Neural crest cell (in vitro differentiated cells): ENCODE measurements around the gene ST7. TPM values are rescaled to one million over a fixed set of nuclear protein-coding genes. Genes with fewer than 3 reads are reported as not detected.
A peak's percentile ranks its signal among the peaks of the same experiment; 100 is the strongest.
"Not testable (repeated sequence)": the region's sequence is repeated elsewhere in the genome, so short reads cannot be mapped to it uniquely, and the experiment has no call there.

Experiments used
- DNase-seq: peaks from one replicate; pipeline ENCODE4 v3.0.0; 2021; ENCODE audit warnings: low read depth, mixed read lengths, low spot score
- H3K27ac Mint-ChIP-seq: one replicate; pipeline ENCODE4 v1.8.0; 2021; ENCODE audit warnings: mild to moderate bottlenecking, mixed read lengths; ENCODE audit not compliant: unreplicated experiment
- H3K27me3 Mint-ChIP-seq: 2 replicates; pipeline ENCODE4 v1.8.0; 2021; ENCODE audit warnings: low read depth, mild to moderate bottlenecking, mixed read lengths
- H3K36me3 Mint-ChIP-seq: 2 replicates; pipeline ENCODE4 v1.8.0; 2021; ENCODE audit warnings: low read depth, mild to moderate bottlenecking, mixed read lengths
- H3K4me1 Mint-ChIP-seq: 2 replicates; pipeline ENCODE4 v1.8.0; 2021; ENCODE audit warnings: mixed read lengths
- H3K4me3 Mint-ChIP-seq: one replicate; pipeline ENCODE4 v1.8.0; 2021; ENCODE audit warnings: mild to moderate bottlenecking, mixed read lengths
- H3K9me3 Mint-ChIP-seq: 2 replicates; pipeline ENCODE4 v1.8.0; 2021; ENCODE audit warnings: mixed read lengths
- total RNA-seq: library from RNA; stranded (reverse); gene quantifications from 2 replicates; pipeline ENCODE4 v1.2.1, GENCODE V29; 2021
- TF ChIP-seq, protein P1 (sequence below): fragments of 200-600 bp; sonication (generic); conservative IDR thresholded peaks from 2 replicates; pipeline ENCODE4 v1.5.0; 2021; ENCODE audit warnings: antibody characterized with exemption, mild to moderate bottlenecking

The ST7 gene
- total RNA-seq, 1 donor from 2014 or later, result 22.4 TPM

DNA sequence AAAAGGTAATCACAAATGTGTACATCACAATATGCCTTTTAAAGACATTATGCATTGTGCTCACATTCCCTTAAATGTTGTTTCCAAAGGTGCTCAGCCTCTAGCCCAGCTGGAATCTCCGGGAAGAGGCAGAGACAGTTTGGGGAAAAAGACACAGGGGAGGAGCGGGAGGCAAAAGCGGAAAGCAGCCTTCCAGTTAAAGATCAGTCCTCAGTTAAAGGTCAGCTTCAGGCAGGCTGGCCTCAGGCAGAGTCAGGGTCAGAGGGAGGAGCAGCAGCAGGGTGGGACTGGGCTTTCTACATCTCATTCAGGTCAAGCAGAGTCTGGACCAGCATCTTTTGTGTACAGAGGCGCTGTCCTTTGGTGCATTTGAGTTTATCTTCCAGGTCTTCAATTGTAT lies 18.6 kb downstream of the ST7 start:
- TF ChIP-seq, protein P1, sequence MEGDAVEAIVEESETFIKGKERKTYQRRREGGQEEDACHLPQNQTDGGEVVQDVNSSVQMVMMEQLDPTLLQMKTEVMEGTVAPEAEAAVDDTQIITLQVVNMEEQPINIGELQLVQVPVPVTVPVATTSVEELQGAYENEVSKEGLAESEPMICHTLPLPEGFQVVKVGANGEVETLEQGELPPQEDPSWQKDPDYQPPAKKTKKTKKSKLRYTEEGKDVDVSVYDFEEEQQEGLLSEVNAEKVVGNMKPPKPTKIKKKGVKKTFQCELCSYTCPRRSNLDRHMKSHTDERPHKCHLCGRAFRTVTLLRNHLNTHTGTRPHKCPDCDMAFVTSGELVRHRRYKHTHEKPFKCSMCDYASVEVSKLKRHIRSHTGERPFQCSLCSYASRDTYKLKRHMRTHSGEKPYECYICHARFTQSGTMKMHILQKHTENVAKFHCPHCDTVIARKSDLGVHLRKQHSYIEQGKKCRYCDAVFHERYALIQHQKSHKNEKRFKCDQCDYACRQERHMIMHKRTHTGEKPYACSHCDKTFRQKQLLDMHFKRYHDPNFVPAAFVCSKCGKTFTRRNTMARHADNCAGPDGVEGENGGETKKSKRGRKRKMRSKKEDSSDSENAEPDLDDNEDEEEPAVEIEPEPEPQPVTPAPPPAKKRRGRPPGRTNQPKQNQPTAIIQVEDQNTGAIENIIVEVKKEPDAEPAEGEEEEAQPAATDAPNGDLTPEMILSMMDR, result no peak
- peak overlapping the region; percentile 36 for H3K27ac Mint-ChIP-seq
- peaks cover 2% of the 10 kb centered on the region for H3K36me3 Mint-ChIP-seq
- DNase-seq, result no peak
- no peak overlapping the region for H3K4me3 Mint-ChIP-seq
- H3K9me3 Mint-ChIP-seq, result peaks cover 3% of the 10 kb centered on the region
- peaks cover 40% of the 10 kb centered on the region for H3K4me1 Mint-ChIP-seq
- H3K27me3 Mint-ChIP-seq, result no peaks in the 10 kb centered on the region

DNA sequence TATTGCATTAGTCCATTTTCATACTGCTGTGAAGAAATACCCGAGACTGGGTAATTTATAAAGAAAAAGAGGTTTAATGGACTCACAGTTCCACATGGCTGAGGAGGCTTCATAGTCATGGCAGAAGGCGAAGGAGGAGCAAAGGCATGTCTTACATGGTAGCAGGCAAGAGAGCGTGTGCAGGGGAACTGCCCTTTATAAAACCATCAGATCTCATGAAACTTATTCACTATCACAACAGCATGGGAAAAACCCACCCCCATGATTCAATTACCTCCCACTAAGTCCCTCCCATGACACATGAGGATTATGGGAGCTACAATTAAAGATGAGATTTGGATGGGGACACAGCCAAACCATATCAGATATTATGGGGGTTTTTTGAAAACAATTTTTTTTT lies 21.7 kb downstream of the ST7 start:
- not testable (repeated sequence) for DNase-seq, H3K36me3 Mint-ChIP-seq, H3K9me3 Mint-ChIP-seq, H3K4me3 Mint-ChIP-seq, H3K27me3 Mint-ChIP-seq, H3K27ac Mint-ChIP-seq
- H3K4me1 Mint-ChIP-seq, result peaks cover 25% of the 10 kb centered on the region

DNA sequence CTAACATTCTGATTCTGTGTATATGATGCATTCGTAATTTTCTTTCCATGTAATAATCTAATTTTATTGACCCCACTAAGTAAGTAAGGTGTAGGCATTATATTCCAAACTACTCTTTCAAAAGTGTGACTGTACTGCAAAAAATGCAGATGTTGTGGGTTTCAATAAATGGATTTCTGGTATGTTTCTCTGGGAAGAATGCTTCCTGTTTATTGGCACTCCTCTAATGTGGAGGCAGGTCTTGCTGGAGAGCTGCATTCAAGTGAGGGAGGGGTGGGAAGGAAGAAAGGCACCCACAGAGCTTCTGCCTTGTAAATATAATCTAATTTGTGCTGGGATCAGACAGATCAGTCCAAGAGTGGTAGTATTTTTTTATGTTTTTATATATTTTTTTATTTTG lies 23.9 kb downstream of the ST7 start:
- no peaks in the 10 kb centered on the region for H3K27me3 Mint-ChIP-seq
- peaks cover 3% of the 10 kb centered on the region for H3K9me3 Mint-ChIP-seq
- no peak overlapping the region for H3K4me3 Mint-ChIP-seq
- TF ChIP-seq, protein P1, result no peak
- peaks cover 2% of the 10 kb centered on the region for H3K36me3 Mint-ChIP-seq
- DNase-seq, result no peak
- H3K4me1 Mint-ChIP-seq, result peaks cover 9% of the 10 kb centered on the region
- no peak overlapping the region for H3K27ac Mint-ChIP-seq

GRCh38 chr7:116978006-116978405 lies 24.7 kb downstream of the ST7 start:
- Mint-ChIP-seq H3K27ac (no peak overlapping the region), H3K27me3 (no peaks in the 10 kb centered on the region), H3K4me1 (peaks cover under 1% of the 10 kb centered on the region), H3K36me3 (peaks cover 2% of the 10 kb centered on the region), H3K4me3 (no peak overlapping the region), H3K9me3 (peaks cover 3% of the 10 kb centered on the region)
- no peak for DNase-seq
- TF ChIP-seq, protein P1, result no peak

DNA sequence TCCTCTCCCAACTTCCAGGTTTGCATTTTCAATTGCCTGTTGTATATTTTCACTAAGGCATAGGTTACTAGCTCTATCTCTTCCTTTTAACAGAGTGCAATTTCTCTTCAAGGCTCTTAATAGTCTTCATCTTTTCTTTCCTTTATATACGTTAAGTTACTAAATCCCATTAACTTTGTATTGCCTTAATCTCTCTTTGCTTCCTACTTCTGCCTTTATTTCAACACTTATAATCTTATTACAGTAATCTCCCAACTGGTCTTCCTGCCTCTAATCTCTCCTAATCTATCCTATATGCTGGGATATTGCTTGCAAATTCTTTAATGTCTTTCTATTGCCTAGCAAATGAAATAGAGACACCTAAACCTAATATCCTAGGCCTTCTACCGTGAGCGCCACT lies 26.1 kb downstream of the ST7 start:
- no peaks in the 10 kb centered on the region for H3K27me3 Mint-ChIP-seq
- peaks cover 3% of the 10 kb centered on the region for H3K9me3 Mint-ChIP-seq
- H3K4me1 Mint-ChIP-seq, result no peaks in the 10 kb centered on the region
- TF ChIP-seq, protein P1, result no peak
- peaks cover 2% of the 10 kb centered on the region for H3K36me3 Mint-ChIP-seq
- DNase-seq, result no peak
- no peak overlapping the region for H3K4me3 Mint-ChIP-seq
- no peak overlapping the region for H3K27ac Mint-ChIP-seq

- no peaks in the 10 kb centered on the region for H3K4me1 Mint-ChIP-seq
- H3K4me3 Mint-ChIP-seq, result no peak overlapping the region
- no peaks in the 10 kb centered on the region for H3K27me3 Mint-ChIP-seq
- TF ChIP-seq, protein P1, result no peak
- no peaks in the 10 kb centered on the region for H3K9me3 Mint-ChIP-seq
- no peaks in the 10 kb centered on the region for H3K36me3 Mint-ChIP-seq
- no peak for DNase-seq
- H3K27ac Mint-ChIP-seq, result no peak overlapping the region
These were observed 27.1 kb downstream of the ST7 start for GRCh38 chr7:116980354-116980753.
